Stimulated activated CD8-positive, alpha-beta memory T cell treated with anti-CD3 and anti-CD28 coated beads, Interleukin-7, amount 100 ng/mL, for 1 hour (primary cell): ENCODE measurements around the gene ZCCHC24.
"Not testable (repeated sequence)": the region's sequence is repeated elsewhere in the genome, so short reads cannot be mapped to it uniquely, and the experiment has no call there.

Experiments
- DNase-seq, 2 donors: peaks; one replicate each; pipeline ENCODE4 v3.0.0-alpha.2; 2020; ENCODE audit warnings: low read depth in 2 of 2

ZCCHC24 gene

GRCh38 chr10:79472449-79472848 is 27.0 kb upstream of the ZCCHC24 start:
- DNase-seq = no peak

DNA sequence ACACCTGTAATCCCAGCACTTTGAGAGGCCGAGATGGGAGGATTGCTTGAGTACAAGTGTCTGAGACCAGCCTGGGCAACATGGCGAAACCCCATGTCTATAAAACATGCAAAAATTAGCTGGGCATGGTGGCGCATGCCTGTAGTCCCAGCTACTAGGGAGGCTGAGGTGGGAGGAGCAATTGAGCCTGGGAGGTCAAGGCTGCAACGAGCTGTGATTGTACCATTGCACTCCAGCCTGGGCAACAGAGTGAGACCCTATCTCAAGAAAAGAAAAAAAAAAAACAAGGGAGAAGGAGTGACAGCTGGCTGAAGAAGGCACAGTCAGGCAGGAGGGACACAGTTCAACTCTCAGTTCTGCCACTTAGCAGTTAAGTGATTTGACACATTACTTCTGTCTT is 26.4 kb upstream of the ZCCHC24 start:
- DNase-seq = no peak

DNA sequence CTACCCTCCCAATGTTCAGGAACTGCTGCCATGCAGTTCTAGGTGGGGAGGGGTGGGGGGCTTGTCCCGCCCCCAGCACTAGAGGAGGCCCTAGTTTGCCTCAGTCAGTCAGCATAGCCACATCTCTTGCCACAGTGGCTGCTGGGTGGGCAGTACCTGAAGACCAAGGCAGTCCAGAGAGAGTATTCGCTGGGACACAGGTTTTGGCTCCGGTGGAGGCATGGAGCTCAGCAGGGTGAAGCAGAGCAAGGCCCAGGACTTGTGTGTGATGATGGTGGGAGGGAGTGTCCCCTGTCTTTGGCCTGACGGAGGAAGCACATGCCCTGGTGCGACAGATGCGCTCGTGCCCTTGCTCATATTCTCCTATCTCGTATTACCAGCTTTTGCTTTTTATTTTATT is 24.7 kb upstream of the ZCCHC24 start:
- DNase-seq = no peak

GRCh38 chr10:79468841-79469585 is 23.6 kb upstream of the ZCCHC24 start:
- DNase-seq = no peak

DNA sequence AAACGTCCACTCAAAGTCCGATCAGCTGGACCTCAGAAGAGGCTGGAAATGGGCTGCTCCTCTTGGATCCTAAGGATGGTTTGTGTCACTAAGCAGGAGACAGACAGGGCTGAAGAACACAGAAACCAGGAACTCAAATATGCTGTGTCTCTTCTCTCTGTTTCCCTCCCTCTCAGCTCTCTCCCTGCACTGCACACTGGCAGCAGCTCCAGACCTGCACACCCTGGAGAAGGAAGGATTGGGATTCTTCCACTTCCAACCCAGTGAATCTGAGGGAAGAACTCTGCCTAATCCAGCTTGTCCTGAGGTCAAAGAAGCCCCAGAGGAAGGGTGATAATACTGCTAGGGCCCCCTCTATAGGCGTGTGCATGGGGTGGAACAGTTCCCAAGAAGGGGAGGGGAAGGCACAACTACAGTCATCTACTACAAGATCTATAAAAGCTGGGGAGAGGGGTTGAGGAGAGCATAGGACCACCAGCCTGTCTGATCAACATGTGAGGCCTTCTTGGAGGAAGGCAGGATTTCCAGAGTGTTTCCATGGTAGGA is 22.7 kb upstream of the ZCCHC24 start:
- DNase-seq = no peak

DNA sequence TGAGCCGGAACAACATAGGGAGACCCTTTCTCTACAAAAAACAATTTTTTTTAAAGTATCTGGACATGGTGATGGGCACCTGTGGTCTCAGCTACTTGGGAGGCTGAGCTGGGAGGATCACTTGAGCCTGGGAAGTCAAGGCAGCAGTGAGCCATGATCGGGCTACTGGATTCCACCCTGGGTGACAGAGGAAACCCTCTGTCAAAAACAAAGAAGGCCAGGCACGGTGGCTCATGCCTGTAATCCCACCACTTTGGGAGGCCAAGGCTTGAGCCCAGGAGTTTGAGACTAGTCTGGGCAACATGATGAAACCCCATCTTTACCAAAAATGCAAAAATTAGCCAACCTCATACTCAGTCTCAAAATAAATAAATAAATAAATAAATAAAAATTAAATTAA is 19.9 kb upstream of the ZCCHC24 start:
- no peak for DNase-seq

DNA sequence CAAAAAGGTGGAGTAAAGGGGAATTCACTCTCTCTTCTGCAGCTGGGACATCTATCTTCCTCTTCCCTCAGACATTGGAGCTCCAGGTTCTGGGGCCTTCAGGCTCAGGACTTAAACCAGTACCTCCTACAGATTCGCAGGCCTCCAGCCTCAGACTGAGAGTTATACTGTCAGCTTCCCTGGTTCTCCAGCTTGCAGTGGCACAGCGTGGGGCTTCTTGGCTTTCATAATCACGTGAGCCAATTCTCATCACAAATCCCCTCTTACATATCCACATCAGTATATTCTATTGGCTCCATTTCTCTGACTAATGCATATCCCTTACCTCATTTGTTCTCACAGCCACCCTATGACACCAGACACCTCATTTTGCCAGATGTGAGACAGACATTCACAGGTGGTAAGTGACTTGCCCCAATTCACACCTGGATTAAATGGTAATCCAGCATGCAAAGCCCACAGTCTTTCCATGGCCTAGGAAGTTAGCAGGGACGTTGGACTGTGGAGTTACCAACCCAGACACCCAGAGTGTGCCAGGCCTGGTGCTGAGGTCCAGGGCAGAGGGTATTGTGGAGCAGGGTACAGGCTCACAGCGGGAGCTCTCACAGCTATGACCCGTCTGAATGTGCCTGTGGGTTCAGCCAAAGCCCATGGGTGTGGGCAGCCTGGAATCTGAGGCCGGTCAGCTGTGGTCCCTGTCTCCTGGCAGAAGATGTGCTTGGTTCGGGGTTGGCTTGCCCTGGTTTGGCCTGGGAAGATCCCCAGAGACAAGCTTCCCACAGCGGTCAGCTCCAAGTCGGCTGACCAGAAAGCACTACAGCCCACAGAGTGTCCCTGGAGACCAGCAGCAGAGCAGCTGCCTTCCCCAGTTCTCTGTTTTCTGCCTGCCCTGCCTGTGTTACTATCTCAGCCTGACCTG is 18.4 kb upstream of the ZCCHC24 start:
- DNase-seq = no peak

DNA sequence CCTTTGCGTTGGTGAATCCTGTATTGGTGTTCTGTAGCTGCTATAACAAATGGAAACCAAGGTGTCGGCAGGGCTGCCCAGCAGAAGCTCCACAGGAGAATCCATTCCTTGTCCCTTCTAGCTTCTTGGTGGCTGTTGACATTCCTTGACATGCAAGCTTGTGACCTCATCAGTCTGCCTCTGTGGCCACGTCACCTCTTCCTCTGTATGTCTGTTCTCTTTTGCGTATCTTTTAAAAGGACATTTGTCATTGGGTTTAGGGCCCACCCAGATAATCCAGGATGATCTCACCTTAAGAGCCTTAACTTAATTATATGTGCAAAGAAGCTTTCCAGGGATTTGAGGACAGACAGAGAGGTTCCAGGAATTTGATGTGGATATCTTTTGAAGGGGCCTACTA is 15.3 kb upstream of the ZCCHC24 start:
- DNase-seq = no peak

DNA sequence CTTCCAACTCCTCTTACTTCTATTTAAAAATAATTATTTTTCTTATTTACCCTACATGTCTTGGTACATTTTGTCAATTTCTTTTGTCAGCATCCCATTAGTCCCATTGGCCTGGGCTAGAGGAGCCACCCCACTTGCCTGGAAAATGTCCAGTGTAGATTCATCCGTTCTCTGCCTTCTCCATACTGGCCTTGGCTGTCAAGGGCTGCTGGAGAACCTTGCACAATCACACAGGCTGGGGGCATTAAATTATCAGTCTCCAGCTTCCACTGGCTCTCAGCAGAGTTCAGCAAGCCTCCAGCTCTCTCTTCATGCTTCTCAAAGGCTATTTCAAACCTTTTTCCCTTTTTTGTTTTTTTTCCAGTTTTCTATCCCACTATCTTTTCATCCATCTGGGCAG is 13.8 kb upstream of the ZCCHC24 start:
- no peak for DNase-seq

GRCh38 chr10:79458483-79458882 is 13.1 kb upstream of the ZCCHC24 start:
- no peak for DNase-seq

GRCh38 chr10:79457256-79457785 is 11.9 kb upstream of the ZCCHC24 start:
- DNase-seq = no peak

- DNase-seq = no peak
Measured at GRCh38 chr10:79454259-79454658, 8.8 kb upstream of the ZCCHC24 start.

DNA sequence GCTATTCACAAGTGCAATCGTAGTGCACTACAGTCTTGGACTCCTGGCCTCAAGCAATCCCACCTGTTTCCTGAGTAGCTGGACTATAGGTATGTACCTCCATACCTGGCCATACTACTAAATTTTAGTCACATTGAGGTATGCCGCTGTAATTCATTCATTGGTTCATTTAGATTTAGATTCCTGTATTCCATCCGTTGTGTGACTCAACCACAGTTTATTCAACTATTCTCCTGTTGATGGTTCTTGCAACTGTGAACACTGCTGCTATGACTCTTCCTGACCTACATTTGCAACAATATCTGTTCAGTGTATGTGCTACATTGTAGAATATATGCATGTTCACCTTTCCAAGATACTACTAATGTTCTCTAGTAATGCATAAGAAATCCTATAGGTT is 8.0 kb upstream of the ZCCHC24 start:
- DNase-seq = no peak

DNA sequence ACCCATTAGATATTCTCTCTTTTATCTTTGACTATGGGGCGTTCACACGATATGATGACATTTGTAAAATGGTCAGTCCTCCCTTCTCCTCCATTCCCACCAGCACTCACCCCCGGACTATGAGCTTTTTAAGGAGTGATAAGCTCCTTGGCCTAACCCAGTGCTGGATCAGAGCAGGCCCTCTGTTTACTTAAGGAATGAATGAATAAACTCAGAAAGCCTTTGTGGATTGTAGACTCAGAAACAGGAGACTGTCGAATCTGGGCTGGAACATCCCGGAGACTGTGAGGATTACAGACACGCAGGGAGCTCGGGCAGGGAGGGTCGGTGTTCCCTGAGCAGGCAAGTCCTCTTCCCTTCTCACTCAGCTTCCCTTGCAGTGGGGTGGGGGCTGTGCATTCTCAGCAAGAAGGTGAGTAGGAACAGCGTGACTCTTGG is 6.8 kb upstream of the ZCCHC24 start:
- no peak for DNase-seq

GRCh38 chr10:79451046-79451699 is 5.7 kb upstream of the ZCCHC24 start:
- DNase-seq = no peak

- no peak for DNase-seq
Measured at GRCh38 chr10:79449181-79450146, 4.0 kb upstream of the ZCCHC24 start.

GRCh38 chr10:79448732-79449049 is 3.3 kb upstream of the ZCCHC24 start:
- DNase-seq = no peak

DNA sequence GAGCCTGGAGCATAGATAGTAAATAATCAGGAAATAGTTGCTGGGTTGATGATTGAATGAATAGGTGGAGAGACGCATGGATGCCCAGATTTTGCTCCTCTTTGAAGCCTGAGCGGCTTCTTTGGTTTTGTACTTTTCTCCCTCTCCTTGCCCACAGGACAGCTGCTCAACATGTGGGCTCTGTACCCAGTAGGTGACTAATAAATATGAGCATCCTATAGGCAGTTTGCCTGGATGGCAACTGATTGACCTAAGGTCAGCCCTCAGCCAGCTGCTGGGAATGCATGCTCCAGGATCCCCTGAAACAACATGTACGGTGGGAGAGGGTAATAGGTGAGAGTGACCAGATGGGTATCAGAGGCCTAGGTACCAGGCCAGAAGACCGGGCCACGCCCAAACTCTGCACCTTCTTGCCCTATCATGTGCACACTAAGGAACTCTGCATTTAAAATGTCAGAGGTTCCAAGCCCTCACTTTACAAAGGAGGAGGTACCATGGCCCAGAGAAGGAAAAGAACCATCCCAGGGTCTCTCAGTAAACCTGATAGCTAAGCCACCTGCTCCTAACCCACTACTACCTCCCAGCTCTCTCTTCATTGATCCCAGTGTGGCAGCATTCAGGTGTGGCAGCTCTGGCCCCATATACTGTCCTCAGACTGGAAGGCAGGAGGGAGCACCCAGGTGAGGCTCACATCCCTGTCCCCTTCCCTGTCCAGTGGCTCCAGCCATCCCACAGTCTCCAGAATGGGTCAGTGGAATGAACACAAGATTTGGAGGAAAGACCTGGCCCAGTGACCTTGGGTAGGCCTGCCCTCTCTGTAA is 2.7 kb upstream of the ZCCHC24 start:
- no peak for DNase-seq

DNA sequence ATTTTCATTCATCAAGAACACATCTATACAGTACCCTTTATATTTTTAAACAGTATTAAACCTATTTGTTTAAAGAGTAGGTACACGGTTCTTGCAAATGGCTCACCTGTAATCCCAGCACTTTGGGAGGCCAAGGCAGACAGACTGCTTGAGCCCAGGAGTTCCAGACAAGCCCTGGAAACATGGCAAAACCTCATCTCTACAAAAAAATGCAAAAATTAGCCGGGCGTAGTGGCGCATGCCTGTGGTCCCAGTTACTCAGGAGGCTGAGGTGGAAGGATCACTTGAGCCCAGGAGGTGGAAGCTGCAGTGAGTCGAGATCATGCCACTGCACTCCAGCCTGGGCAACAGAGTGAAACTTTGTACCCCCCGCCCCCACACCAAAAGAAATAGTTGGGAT is 1.8 kb upstream of the ZCCHC24 start:
- DNase-seq = not testable (repeated sequence)

- no peak for DNase-seq
Measured at GRCh38 chr10:79446758-79447084, 1.3 kb upstream of the ZCCHC24 start.
